GM23338 (cell line): ENCODE results near the gene ADAP1. TPM values are rescaled to one million over a fixed set of nuclear protein-coding genes. Genes with fewer than 3 reads are reported as not detected.

Source experiments
- CREB1 ChIP-seq: fragments of 250-450 bp; sonication (Bioruptor Pico); IDR thresholded peaks from 2 replicates; pipeline ENCODE4 v1.5.0; 2020; ENCODE audit warnings: low read depth, mild to moderate bottlenecking, moderate library complexity
- CTCF ChIP-seq, 2 experiments: fragments of 200-600 bp in 1 of 2; sonication (generic) in 1 of 2; conservative IDR thresholded peaks; 2 replicates each; pipeline versions ENCODE4 v1.5.1 to v1.6.1; 2016 to 2017; ENCODE audit warnings: antibody characterized with exemption in 2 of 2, low read depth in 2 of 2, mild to moderate bottlenecking in 2 of 2, moderate library complexity in 1 of 2
- ETS1 ChIP-seq: IDR thresholded peaks from 2 replicates; pipeline ENCODE4 v1.6.1; 2016; ENCODE audit warnings: antibody characterized with exemption
- EZH2 ChIP-seq: fragments of 200-600 bp; sonication (generic); IDR thresholded peaks from one replicate; pipeline ENCODE4 v1.8.0; 2017; ENCODE audit warnings: antibody characterized with exemption, mild to moderate bottlenecking, low read depth; ENCODE audit not compliant: unreplicated experiment
- EZH2phosphoT487 ChIP-seq: fragments of 200-600 bp; sonication (generic); IDR thresholded peaks from one replicate; pipeline ENCODE4 v1.8.1; 2018; ENCODE audit warnings: antibody characterized with exemption; ENCODE audit not compliant: unreplicated experiment
- NANOG ChIP-seq: IDR thresholded peaks from 2 replicates; pipeline ENCODE4 v1.6.1; 2016; ENCODE audit warnings: antibody characterized with exemption, borderline replicate concordance
- POLR2AphosphoS5 ChIP-seq: IDR thresholded peaks from 2 replicates; pipeline ENCODE4 v1.6.1; 2016; ENCODE audit warnings: antibody characterized with exemption, low read depth
- ZNF462 ChIP-seq: fragments of 250-450 bp; sonication (Bioruptor Pico); IDR thresholded peaks from 2 replicates; pipeline ENCODE4 v1.5.0; 2020; ENCODE audit warnings: mild to moderate bottlenecking, moderate library complexity
- polyA plus RNA-seq: library from polyadenylated mRNA; unstranded; fragments of >200 nt; fragmentation: Nextera tagmentation; extraction: Ambion mirVana; gene quantifications from 2 replicates; pipeline ENCODE4 v1.2.1, GENCODE V29; 2016
- total RNA-seq: library from RNA; depleted of rRNA; stranded (reverse); fragments of >200 nt; shearing (Covaris generic); gene quantifications from 2 replicates; pipeline ENCODE4 v1.2.3, GENCODE V29; 2014

ADAP1 gene
- total and polyA plus RNA-seq, 2 experiments from 2014 or later, result 2.2 to 9.6 TPM

GRCh38 chr7:921581-922333 lies 32.7 kb downstream of the ADAP1 start (continued):
- no peak for TF ChIP-seq ZNF462 (CRISPR knock-in tag)
- TF ChIP-seq EZH2, result no peak
- TF ChIP-seq EZH2phosphoT487, result no peak
- TF ChIP-seq NANOG, result no peak
- no peak for TF ChIP-seq CTCF (conservative IDR thresholded peaks at IDR 0.05; ENCODE audit: low read depth in 2 of 2)
- TF ChIP-seq CREB1, result no peak
- TF ChIP-seq ETS1, result no peak
- no peak for TF ChIP-seq POLR2AphosphoS5
